GM18519 (cell line): ENCODE results near the gene FGD3.

Experiments used
- ATAC-seq: cut with Tn5 transposase; IDR thresholded peaks from one replicate; pipeline ENCODE4 v1.9.1; 2021; ENCODE audit warnings: mild to moderate bottlenecking, moderate library complexity; ENCODE audit not compliant: unreplicated experiment, low FRiP score

Gene FGD3

DNA sequence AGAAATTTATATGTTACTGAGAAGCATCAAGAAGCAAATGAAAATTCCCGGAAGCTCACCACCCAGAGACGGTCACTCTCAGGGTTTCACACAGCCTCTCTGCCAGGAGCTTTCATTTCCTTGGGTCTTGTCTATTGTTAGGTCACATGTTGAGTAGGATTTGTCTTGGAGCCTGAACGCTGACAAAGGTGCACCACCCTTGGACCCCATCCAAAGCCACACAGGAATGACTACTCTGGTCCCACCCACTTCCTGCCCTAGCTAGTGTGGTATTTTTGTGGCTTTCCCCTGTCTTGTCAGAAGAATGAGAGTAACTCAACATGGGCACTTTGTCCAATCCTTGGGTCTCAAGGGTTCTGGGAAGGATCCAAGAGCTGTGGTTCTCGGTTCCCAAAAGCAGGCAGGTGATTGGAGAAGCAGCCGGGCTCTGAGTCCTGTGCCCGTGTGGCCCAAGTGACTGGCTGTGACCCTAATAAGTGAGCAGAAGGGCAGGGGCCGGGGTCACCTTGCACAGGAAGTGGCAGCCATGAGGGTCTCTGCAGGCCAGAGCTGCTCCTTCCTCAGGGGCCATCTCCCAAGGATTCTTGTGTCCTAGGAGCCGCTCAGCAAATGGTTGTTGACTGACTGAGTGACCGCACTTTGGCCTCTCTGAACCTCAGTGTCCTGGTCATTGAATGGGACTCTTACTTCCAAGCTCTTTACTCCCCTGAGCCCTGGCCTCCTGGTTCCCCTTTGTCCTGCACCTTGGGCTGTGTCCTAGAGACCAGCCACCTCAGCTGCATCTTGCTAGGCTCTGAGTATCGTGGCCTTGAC lies 6.9 kb downstream of the FGD3 start:
- no peak for ATAC-seq

DNA sequence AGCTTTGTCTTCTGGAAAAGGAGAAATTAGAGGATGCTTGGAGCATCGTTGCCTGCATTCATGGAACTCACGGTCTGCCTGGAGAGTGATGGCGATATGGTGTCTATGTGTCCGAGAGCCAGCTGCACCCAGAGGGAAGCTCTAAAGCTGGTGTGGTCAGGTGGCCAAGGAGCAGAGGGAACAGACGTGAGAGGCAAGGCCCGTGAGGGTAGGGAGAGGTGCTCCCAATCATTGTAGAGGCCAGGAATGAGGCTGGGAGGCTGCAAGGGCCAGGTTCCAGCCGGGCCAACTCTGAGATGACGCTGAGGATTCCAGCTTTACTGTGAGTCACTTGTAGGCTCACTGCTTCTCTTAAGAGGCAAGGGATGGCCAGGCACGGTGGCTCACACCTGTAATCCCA lies 7.6 kb downstream of the FGD3 start:
- no peak for ATAC-seq

GRCh38 chr9:92960561-92961290 lies 13.4 kb downstream of the FGD3 start:
- no peak for ATAC-seq

- no peak for ATAC-seq
Observed at GRCh38 chr9:92961627-92962302, 14.4 kb downstream of the FGD3 start.

- ATAC-seq: no peak
Observed at GRCh38 chr9:92962303-92962649, 15.0 kb downstream of the FGD3 start.

DNA sequence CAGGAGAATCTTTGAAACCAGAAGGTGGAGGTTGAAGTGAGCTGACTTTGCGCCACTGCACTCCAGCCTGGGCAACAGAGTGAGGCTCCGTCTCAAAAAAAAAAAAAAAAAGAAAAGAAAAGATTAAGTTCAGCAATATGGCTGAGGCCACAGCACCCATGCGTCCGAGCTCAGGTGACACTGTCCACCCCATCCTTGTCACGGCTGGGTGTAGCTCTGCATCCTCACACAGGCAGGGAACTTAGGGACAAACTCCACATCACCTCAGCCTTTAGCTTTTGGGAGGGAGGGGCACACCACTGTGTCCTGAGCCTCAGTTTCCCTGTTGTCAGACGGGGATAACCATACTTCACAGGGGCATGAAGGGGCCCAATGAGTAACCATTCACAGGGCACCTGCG lies 15.5 kb downstream of the FGD3 start:
- ATAC-seq: no peak

DNA sequence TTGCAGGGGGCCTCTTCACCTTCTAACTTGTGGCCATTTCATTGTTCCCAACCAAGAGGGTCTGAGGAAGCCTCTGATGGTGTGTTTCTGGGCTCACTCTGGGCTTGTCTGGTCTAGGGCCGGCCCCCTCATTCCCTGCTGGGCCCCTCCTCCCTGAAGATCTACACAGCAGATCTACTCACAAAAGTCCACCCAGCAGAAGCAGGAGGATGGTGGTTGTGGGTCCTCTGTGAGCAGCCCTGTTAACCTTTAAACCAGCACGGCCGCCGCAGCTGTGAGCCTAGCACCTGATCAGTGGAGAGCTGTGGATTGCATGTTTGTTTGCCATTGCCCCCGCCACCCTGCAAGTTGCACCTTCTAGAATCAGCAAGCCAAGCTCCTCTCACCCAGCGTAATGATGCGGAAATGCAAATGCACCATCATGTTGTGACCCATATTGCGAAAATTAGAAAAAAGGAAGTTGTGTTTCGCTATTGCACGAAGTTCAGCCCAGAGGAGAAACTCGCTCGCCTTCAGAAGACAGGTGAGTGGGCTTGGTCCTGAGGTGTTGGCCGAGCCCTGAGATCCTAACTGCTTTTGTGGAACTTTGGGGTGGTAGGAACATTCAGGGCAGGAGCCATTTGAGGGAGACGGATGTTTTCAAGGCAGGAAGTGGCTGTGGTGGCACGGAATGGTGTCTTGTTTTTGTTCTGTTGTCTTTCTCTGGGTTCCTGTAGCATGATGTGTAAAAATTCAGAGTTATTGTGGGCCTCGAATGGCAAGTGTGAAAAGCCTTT lies 16.7 kb downstream of the FGD3 start:
- no peak for ATAC-seq

DNA sequence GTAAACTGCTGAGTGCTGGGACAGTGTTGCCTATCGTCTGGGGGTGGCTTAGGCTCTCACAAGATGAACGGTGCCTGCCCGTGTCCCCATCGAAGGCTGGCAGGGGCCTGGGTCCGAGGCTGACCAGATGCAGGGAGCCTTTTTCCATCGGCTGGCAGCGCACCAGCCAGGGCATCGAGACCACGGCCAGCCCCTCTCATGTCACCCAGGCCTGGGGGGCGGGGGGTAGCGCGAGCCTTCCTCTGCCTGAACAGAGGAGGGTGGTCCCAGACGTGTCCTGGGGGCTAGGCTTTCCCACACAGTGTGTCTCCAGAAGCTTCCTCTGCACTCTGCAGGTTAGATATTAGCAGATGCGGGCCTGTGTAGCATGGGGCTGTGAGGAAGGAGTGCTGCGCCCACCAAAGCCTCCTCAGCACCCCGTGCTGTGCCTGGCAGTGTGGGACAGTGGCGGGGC lies 17.3 kb downstream of the FGD3 start:
- no peak for ATAC-seq

GRCh38 chr9:92965061-92965758 lies 17.9 kb downstream of the FGD3 start:
- ATAC-seq: no peak

- ATAC-seq: no peak
Observed at GRCh38 chr9:92965759-92966517, 18.6 kb downstream of the FGD3 start.

- no peak for ATAC-seq
Observed at GRCh38 chr9:92966518-92966800, 19.1 kb downstream of the FGD3 start.

DNA sequence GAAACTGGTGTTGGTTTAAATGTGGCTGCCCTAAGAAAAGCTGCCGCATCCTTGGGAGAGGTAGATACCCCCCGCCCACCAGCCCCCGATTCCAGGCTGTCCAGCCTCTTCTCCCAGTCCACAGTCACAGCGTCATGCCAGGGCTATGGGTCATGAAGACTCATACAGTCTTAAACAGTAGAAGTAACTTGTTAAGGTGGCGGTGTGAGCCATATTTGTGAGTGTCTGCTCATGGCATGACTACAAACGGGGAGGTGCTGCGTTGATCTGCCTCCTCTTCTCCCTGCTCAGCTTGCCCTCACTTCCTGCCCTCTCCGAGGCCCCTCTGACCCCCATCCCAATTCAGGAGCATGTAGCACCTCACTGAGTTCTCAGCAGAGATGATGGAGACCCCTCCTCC lies 20.8 kb downstream of the FGD3 start:
- ATAC-seq: no peak

GRCh38 chr9:92969516-92970466 lies 22.5 kb downstream of the FGD3 start:
- ATAC-seq: no peak

GRCh38 chr9:92970467-92970923 lies 23.2 kb downstream of the FGD3 start:
- ATAC-seq: no peak

- ATAC-seq: no peak
Observed at GRCh38 chr9:92971121-92971520, 23.8 kb downstream of the FGD3 start.

GRCh38 chr9:92971776-92972175 lies 24.5 kb downstream of the FGD3 start:
- ATAC-seq: no peak

DNA sequence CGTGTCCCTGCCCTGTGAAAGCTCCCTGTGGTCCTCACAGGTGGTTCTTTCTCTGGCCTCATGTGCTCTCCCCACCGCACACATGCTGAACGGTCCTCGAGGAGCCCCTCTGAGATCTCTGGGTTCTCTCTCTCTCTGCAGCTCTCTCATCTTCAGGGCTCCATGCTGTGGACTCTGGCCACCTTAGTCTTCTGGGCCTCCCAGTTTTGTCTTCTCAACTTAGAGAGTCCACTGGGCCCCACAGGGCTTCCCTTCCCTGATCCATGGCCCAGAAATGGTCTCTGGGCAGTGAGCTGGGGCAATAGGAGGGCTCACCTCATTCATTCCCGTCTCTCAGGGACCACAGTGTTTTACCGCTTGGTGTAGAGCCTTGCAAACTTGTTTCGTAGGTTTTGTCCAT lies 26.4 kb downstream of the FGD3 start:
- no peak for ATAC-seq

DNA sequence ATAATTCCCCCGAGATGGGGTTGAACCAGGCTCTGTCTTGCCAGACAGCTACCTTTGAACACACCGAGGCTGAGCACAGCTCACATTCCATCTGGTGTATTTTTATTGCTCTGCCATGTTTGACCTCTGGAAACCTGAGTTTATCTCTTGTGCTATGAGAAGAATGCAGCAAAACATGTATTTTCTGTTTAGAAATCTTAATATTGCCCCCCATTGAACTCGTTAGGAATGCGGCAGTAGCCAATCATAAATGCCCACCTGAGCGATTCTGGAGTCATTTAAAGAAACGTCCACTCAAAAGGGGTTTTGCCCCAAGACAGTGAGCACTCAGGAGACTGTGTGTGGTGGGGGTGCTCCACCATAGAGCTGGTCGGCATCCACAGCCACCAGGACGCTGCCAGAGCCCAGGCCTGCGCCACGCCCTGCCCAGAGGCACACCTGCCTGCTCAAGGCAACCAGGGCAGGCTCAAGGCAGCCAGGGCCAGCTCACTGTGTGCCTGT lies 26.9 kb downstream of the FGD3 start:
- ATAC-seq: no peak
